GM21619 (cell line): ENCODE results near the gene ARSK.

ENCODE experiments used
- ATAC-seq: cut with Tn5 transposase; IDR thresholded peaks from one replicate; pipeline ENCODE4 v1.9.1; 2021; ENCODE audit not compliant: unreplicated experiment

Gene ARSK, protein sequence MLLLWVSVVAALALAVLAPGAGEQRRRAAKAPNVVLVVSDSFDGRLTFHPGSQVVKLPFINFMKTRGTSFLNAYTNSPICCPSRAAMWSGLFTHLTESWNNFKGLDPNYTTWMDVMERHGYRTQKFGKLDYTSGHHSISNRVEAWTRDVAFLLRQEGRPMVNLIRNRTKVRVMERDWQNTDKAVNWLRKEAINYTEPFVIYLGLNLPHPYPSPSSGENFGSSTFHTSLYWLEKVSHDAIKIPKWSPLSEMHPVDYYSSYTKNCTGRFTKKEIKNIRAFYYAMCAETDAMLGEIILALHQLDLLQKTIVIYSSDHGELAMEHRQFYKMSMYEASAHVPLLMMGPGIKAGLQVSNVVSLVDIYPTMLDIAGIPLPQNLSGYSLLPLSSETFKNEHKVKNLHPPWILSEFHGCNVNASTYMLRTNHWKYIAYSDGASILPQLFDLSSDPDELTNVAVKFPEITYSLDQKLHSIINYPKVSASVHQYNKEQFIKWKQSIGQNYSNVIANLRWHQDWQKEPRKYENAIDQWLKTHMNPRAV

GRCh38 chr5:95554647-95555548 is at the start of gene ARSK, which contains the start of gene SKIC3:
TSS of gene ARSK (plus strand) at chr5:95555101. CDS start at chr5:95555279, 178 bp downstream.
TSS of gene SKIC3 (minus strand) at chr5:95554977. CDS start at chr5:95547150, 7,827 bp downstream.
- ATAC-seq = peak; percentile 90

DNA sequence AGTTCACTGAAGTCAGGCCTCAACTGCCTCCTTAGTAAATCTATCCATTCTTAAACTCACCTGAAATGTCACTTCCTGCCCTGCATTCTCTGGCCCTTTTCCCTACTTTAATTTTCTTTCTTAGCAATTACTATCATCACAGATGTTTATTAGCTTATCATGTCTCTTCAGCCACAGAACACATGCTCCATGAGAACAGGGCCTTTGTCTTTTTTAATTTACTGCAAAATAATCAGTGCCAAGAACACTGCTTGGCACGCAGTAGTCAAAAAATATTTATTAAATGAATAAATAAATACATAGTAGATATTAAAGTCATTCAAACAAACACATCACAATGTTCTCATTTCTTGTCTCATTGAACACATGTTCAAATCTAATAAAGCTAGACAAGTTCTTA is 46.4 kb upstream of the ARSK start:
- ATAC-seq = no peak

DNA sequence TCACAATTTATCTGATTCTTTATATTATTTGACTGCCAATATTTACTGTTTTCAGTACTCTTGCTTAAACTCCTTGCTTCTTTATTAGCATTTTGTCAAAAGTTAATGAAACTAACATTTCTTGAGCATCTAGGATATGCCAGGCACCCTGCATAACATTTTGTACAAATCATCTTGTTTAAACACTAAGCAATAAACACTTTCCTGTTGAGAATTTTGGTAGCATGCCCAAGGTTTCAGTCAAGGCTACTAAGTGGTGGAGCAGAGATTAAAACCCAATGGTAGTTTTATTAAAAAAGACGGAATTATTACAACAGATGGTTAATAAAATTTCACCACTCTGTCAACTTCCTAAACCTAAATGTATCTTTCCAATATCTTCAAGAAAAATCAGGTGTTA is 43.3 kb upstream of the ARSK start:
- ATAC-seq = no peak

DNA sequence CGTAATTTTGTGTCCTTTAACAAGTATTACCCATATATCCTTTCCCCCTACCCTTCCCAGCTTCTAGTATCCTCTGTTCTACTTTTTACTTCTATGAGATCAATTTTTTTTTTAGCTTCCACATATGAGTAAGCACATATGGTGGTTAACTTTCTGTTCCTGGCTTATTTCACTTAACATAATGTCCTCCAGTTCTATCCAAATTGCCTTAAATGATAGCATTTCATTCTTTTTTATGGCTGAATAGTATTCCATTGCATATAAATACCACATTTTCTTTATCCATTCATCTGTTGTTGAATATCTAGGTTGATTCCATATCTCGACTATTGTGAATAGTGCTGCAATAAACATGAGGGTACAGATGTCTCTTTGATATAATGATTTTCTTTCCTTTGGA is 36.5 kb upstream of the ARSK start:
- no peak for ATAC-seq

DNA sequence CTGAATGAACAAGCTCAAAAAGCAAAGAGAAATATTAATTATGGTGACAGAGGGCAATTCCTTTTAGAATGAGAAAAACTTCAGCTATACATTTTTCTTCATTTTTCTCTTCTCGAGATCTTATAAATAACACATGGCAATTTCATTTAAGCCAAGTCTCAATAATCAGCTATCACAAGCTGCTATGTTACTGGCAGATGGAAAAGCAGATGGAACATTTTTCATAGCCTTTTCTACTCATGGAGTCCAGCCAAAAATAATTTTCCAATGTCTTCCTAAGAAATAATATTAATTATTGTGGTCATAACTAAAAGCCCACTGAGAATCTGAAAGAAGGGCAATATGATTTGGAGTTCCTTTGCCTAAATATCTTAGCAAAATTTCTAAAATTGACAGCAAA is 35.8 kb upstream of the ARSK start:
- ATAC-seq = no peak

- no peak for ATAC-seq
Observed at GRCh38 chr5:95519681-95520080, 35.2 kb upstream of the ARSK start.

- no peak for ATAC-seq
Observed at GRCh38 chr5:95520206-95520605, 34.7 kb upstream of the ARSK start.

GRCh38 chr5:95524423-95524822 is 30.5 kb upstream of the ARSK start:
- no peak for ATAC-seq

DNA sequence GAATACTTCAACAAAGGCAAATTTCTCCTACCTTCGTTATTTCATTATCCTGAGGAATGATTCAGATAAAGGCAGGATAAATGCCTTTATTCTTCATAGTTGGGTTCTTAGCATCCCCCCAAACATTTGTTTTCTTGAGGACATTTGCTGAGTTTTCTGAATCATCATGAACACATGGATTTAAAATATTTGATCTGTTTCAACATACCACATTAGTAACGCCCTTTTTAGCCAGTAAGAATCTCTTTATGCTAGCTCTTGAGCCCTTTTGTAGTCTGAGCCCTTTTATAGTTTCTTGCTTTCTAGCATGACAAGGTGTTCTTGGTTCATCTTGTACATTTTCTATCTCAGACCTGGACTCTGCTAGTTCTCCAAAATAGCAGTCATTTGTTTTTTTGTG is 28.0 kb upstream of the ARSK start:
- no peak for ATAC-seq

DNA sequence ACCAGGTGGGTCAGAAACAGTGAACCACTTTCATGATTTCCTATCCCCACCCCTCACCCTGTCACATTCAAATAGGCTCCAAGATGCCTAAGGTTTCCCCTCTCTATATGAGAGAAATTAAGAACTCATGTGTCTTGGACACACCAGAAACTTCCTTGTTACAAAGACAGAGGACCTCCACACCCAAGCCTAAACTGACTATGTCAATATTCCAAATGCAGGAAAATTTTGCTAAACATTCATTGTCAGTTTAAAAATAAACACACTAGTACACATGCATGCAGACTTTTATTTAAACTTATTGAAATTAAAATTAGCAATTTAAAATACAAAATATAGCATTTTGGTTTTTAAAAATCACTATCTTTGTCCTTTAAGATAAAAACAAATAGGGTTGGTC is 26.3 kb upstream of the ARSK start:
- no peak for ATAC-seq

GRCh38 chr5:95530416-95530815 is 24.5 kb upstream of the ARSK start:
- ATAC-seq = no peak

DNA sequence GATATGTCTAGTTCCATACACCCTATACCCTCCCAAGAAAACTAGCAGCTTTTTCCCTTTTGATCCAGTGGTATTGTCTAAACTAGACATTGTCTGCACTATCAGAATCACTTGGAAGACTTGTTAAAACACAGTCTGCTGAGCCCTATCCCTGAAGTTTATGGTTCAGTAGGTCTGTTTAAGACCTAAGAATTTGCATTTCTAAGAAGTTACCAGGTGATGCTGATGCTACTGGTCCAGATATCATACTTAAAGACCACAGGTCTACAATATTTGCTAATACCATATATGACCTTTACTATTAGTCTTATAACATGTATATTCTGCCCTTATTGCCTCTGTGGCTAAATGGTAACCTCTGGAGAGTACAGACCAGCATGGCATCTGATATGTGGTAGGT is 23.4 kb upstream of the ARSK start:
- ATAC-seq = no peak

DNA sequence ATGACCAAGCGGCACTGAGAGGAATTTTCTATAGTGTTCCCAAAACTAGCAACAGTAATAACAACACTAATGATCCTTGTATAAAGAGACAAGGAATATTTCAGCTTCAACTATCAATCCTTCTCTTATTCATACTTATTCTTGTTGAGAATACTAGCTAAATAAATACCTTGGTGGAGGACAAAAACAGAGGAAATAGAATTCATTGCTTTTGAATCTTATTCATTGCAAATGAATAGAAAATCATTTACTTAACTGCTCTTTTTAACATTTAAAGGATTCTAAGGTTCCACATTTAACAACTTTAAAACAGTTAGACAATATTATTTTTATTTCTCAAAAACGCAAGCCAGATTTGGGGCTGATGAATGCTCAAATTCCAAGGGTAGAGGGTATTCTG is 22.5 kb upstream of the ARSK start:
- no peak for ATAC-seq

DNA sequence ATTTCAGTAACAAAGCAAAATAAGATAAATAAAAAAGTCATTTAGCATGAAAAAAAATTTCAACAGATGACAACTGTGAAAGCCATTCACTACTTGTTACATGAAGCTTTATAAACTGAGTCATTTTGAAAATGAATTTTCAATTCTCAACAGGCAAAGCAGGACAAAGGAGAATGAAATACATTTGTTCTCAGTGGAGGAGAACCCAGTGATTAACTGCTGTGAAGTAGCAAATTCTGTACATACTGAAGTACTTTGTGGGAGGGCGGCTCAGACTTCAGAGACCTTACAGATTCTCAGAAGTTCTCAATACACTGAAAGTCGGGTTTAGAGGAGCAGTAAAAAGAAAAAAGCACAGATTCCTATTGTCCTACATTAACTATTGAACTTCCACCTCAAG is 21.8 kb upstream of the ARSK start:
- no peak for ATAC-seq

DNA sequence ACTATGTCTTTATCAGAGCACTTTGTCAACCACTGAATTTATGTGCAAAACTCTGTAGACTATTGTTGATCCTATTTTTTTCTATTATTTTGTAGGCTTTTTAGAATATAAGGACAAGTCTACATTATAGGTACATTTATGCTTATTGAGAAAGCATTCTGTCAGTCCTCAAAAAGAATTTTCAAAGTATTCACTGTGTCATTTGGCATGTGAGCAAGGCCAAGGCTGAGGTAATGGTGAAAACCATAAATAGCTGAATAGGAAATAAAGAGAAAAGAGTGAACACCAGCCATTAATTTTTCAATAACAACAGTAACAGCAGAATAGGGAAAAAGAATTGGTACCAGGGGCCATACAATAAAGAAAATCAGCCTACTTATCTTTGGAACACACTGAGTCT is 21.1 kb upstream of the ARSK start:
- ATAC-seq = no peak

GRCh38 chr5:95537501-95537900 is 17.4 kb upstream of the ARSK start:
- no peak for ATAC-seq

GRCh38 chr5:95543017-95543705 is 11.7 kb upstream of the ARSK start:
- ATAC-seq = no peak

DNA sequence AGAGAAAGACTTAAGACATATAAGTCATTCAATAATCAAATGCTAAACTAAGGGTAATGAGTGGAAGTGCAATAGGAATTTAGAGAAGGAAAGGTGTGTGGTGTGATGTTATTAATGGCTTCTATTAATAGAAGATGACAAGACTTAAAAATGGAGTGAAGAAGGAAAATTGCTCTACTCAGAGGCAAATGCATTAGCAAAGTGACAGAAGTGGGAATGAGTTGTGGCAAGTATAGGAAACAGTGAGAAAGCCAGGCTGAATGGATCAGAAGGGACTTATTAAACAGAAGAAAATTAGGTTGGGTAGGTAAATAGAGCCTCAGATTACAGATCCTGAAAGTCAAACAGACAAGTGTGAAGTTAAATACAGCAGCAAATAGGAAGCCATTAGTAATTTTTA is 5.9 kb upstream of the ARSK start:
- no peak for ATAC-seq

- peak; percentile 19 for ATAC-seq
Observed at GRCh38 chr5:95554331-95554646, 612 bp upstream of the ARSK start.

- ATAC-seq = no peak
Observed at GRCh38 chr5:95555553-95555952, 652 bp downstream of the ARSK start.

- no peak for ATAC-seq
Observed at GRCh38 chr5:95557841-95558240, 2.9 kb downstream of the ARSK start.
